Measurements from ENCODE around the gene SPOCK2.

The SPOCK2 gene

GRCh38 chr10:72095195-72095594 lies 6.8 kb upstream of the SPOCK2 start:
- ChIA-PET POLR2A (interaction anchor here (0.6 kb wide), 1 partner anchor 197 kb away, joined by 4 read pairs; no protein-coding TSS in a partner anchor), CTCF (interaction anchor here (0.7 to 1.3 kb wide), 2 partner anchors 47 to 203 kb away, joined by 3 to 4 read pairs; no protein-coding TSS in a partner anchor)
- H3K4me1 ChIP-seq (ENCODE audit: control insufficient read depth, insufficient read depth, low read length): peaks cover 31% of the 10 kb centered on the region
- H3K36me3 ChIP-seq (ENCODE audit: control insufficient read depth in 2 of 2, insufficient read depth in 1 of 2, low read length in 2 of 2): peaks cover 0 to 3% of the 10 kb centered on the region in 2 experiments; a peak in 2 of 3 replicates
- no peaks in the 10 kb centered on the region for H3K9me3 ChIP-seq (ENCODE audit: control insufficient read depth, insufficient read depth, low read depth, low read length)
- no peak overlapping the region for H3K27ac ChIP-seq (ENCODE audit: extremely low read depth, low read depth, low read length)
- H3K4me3 ChIP-seq (ENCODE audit: low read depth, low read length): no peak overlapping the region
- TF ChIP-seq ZNF830 (tag by site-specific recombination; IDR thresholded peaks at IDR 0.05; ENCODE audit: low read depth) (no peak), ZSCAN23 (tag by site-specific recombination; IDR thresholded peaks at IDR 0.05) (no peak), ZNF664 (tag by site-specific recombination; IDR thresholded peaks at IDR 0.05) (no peak)

GRCh38 chr10:72094574-72094973 lies 6.2 kb upstream of the SPOCK2 start:
- no peak overlapping the region for H3K27ac ChIP-seq (ENCODE audit: extremely low read depth, low read depth, low read length)
- H3K36me3 ChIP-seq (ENCODE audit: control insufficient read depth in 2 of 2, insufficient read depth in 1 of 2, low read length in 2 of 2): peaks cover 0 to 3% of the 10 kb centered on the region in 2 experiments; a peak in 1 of 3 replicates
- no peak overlapping the region for H3K4me3 ChIP-seq (ENCODE audit: low read depth, low read length)
- TF ChIP-seq BCL11A (tag by site-specific recombination; IDR thresholded peaks at IDR 0.05; ENCODE audit: low read depth) (no peak), ZNF664 (tag by site-specific recombination; IDR thresholded peaks at IDR 0.05) (no peak), CTCF (tag by site-specific recombination; IDR thresholded peaks at IDR 0.05) (no peak), ZNF184 (tag by site-specific recombination; IDR thresholded peaks at IDR 0.05) (no peak), KLF8 (tag by site-specific recombination; IDR thresholded peaks at IDR 0.05) (no peak), GLIS1 (tag by site-specific recombination; IDR thresholded peaks at IDR 0.05) (no peak)
- no peaks in the 10 kb centered on the region for H3K9me3 ChIP-seq (ENCODE audit: control insufficient read depth, insufficient read depth, low read depth, low read length)
- ChIA-PET POLR2A (no interaction called here), CTCF (interaction anchor here (0.6 to 2.1 kb wide), 3 partner anchors 12 to 386 kb away, joined by 3 to 8 read pairs (median 4); no protein-coding TSS in a partner anchor)
- H3K4me1 ChIP-seq (ENCODE audit: control insufficient read depth, insufficient read depth, low read length): peaks cover 33% of the 10 kb centered on the region

- CTCF ChIA-PET: interaction anchor here (0.6 to 2.1 kb wide), 4 partner anchors 10 to 197 kb away, joined by 3 to 8 read pairs (median 4); no protein-coding TSS in a partner anchor
- H3K36me3 ChIP-seq (ENCODE audit: control insufficient read depth in 2 of 2, insufficient read depth in 1 of 2, low read length in 2 of 2): peaks cover 0 to 3% of the 10 kb centered on the region in 2 experiments; a peak in 1 of 3 replicates
- H3K4me3 ChIP-seq (ENCODE audit: low read depth, low read length): no peak overlapping the region
- POLR2A ChIA-PET: no interaction called here
- no peak overlapping the region for H3K27ac ChIP-seq (ENCODE audit: extremely low read depth, low read depth, low read length)
- no peaks in the 10 kb centered on the region for H3K9me3 ChIP-seq (ENCODE audit: control insufficient read depth, insufficient read depth, low read depth, low read length)
- H3K4me1 ChIP-seq (ENCODE audit: control insufficient read depth, insufficient read depth, low read length): peaks cover 33% of the 10 kb centered on the region
- 0 out of 2 replicates have a peak, but pooled peaks have one; percentile 30 for TF ChIP-seq ZNF140 (tag by site-specific recombination; IDR thresholded peaks at IDR 0.05)
- 0 out of 2 replicates have a peak, but pooled peaks have one; percentile 29 for TF ChIP-seq ZNF266 (tag by site-specific recombination; IDR thresholded peaks at IDR 0.05; ENCODE audit: low read depth)
- TF ChIP-seq ZNF426 (tag by site-specific recombination; IDR thresholded peaks at IDR 0.05): peak; percentile 65
- TF ChIP-seq PATZ1 (tag by site-specific recombination; IDR thresholded peaks at IDR 0.05): 0 out of 2 replicates have a peak, but pooled peaks have one; percentile 4
- peak; percentile 46; the same call in 1 of the 2 replicates for TF ChIP-seq ZBTB8A (tag by site-specific recombination; IDR thresholded peaks at IDR 0.05)
- peak; percentile 59 for TF ChIP-seq ZNF510 (tag by site-specific recombination; IDR thresholded peaks at IDR 0.05; ENCODE audit: insufficient replicate concordance)
- TF ChIP-seq REST (tag by site-specific recombination; IDR thresholded peaks at IDR 0.05): no peak
- no peak for TF ChIP-seq BCL6B (tag by site-specific recombination; IDR thresholded peaks at IDR 0.05)
- 0 out of 2 replicates have a peak, but pooled peaks have one; percentile 45 for TF ChIP-seq ZNF292 (tag by site-specific recombination; IDR thresholded peaks at IDR 0.05; ENCODE audit: borderline replicate concordance, low read depth)
- TF ChIP-seq ZNF558 (tag by site-specific recombination; IDR thresholded peaks at IDR 0.05): 0 out of 2 replicates have a peak, but pooled peaks have one; percentile 24
- no peak for TF ChIP-seq ZNF701 (tag by site-specific recombination; IDR thresholded peaks at IDR 0.05)
- no peak for TF ChIP-seq ZNF768 (tag by site-specific recombination; IDR thresholded peaks at IDR 0.05)
- TF ChIP-seq ZXDB (tag by site-specific recombination; IDR thresholded peaks at IDR 0.05): 0 out of 2 replicates have a peak, but pooled peaks have one; percentile 44
- TF ChIP-seq ZNF175 (tag by site-specific recombination; IDR thresholded peaks at IDR 0.05): no peak
- no peak for TF ChIP-seq ZNF2 (tag by site-specific recombination; IDR thresholded peaks at IDR 0.05)
Measured at GRCh38 chr10:72093450-72093849, 5.1 kb upstream of the SPOCK2 start.
